ENCODE measurements around the gene FEZF1. TPM values are rescaled to one million over a fixed set of nuclear protein-coding genes. Genes with fewer than 3 reads are reported as not detected.

Gene FEZF1
- total RNA-seq, 2 donors from 2014 or later = not detected

GRCh38 chr7:122340427-122340826 lies 35.9 kb upstream of the FEZF1 start:
- no peak for TF ChIP-seq CTCF (IDR thresholded peaks at IDR 0.05)
- H3K9me3 ChIP-seq = no peaks in the 10 kb centered on the region
- H3K36me3 ChIP-seq = no peaks in the 10 kb centered on the region
- H3K27ac ChIP-seq = no peak overlapping the region
- DNase-seq (ENCODE audit: low spot score) = no peak
- no peak overlapping the region for H3K4me3 ChIP-seq
- no peaks in the 10 kb centered on the region for H3K27me3 ChIP-seq
- no peaks in the 10 kb centered on the region for H3K4me1 ChIP-seq

GRCh38 chr7:122339145-122339904 lies 34.8 kb upstream of the FEZF1 start:
- Histone ChIP-seq H3K9me3 (no peaks in the 10 kb centered on the region), H3K36me3 (no peaks in the 10 kb centered on the region), H3K27ac (no peak overlapping the region), H3K4me1 (no peaks in the 10 kb centered on the region), H3K27me3 (no peaks in the 10 kb centered on the region), H3K4me3 (no peak overlapping the region)
- DNase-seq (ENCODE audit: low spot score) = no peak
- TF ChIP-seq CTCF (IDR thresholded peaks at IDR 0.05) = no peak

GRCh38 chr7:122337011-122337410 lies 32.5 kb upstream of the FEZF1 start:
- TF ChIP-seq CTCF (IDR thresholded peaks at IDR 0.05) = no peak
- Histone ChIP-seq H3K4me1 (no peaks in the 10 kb centered on the region), H3K27ac (no peak overlapping the region)

GRCh38 chr7:122329145-122329802 lies 24.7 kb upstream of the FEZF1 start:
- no peak for TF ChIP-seq CTCF (IDR thresholded peaks at IDR 0.05)
- DNase-seq (ENCODE audit: low spot score) = no peak
- H3K27me3 ChIP-seq = no peaks in the 10 kb centered on the region
- no peaks in the 10 kb centered on the region for H3K4me1 ChIP-seq
- no peaks in the 10 kb centered on the region for H3K36me3 ChIP-seq
- H3K4me3 ChIP-seq = no peak overlapping the region
- H3K27ac ChIP-seq = no peak overlapping the region
- no peaks in the 10 kb centered on the region for H3K9me3 ChIP-seq

More at GRCh38 chr7:122337011-122337410, 32.5 kb upstream of the FEZF1 start:
- Histone ChIP-seq H3K36me3 (no peaks in the 10 kb centered on the region), H3K4me3 (no peak overlapping the region), H3K27me3 (no peaks in the 10 kb centered on the region), H3K9me3 (no peaks in the 10 kb centered on the region)
- DNase-seq (ENCODE audit: low spot score) = no peak

GRCh38 chr7:122327969-122328368 lies 23.4 kb upstream of the FEZF1 start:
- Histone ChIP-seq H3K27ac (no peak overlapping the region), H3K4me1 (no peaks in the 10 kb centered on the region), H3K9me3 (no peaks in the 10 kb centered on the region), H3K4me3 (no peak overlapping the region), H3K36me3 (no peaks in the 10 kb centered on the region), H3K27me3 (no peaks in the 10 kb centered on the region)
- TF ChIP-seq CTCF (IDR thresholded peaks at IDR 0.05) = no peak
- DNase-seq (ENCODE audit: low spot score) = no peak

All from right atrium auricular region (tissue), 2 donors.